ENCODE results near the gene GLI2.

GLI2 gene

DNA sequence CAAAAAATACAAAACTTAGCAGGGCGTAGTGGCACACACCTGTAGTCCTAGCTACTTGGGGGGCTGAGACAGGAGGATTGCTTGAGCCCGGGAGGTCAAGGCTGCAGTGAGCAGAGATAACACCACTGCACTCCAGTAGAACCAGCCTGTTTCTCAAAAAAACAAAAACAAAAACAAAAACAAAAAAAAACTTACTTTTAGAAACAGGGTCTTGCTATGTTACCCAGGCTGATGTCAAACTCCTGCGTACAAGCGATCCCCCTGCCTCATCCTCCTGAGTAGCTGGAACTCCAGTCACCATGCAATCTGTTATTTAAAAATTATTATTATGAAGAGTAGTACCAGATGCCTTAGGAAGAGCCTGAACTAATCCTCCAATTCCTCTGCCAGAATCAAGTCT lies 35.0 kb upstream of the GLI2 start:
- Histone ChIP-seq H3K36me3 (no peaks in the 10 kb centered on the region), H3K4me3 (no peak overlapping the region), H4K20me1 (no peaks in the 10 kb centered on the region), H3K9ac (no peak overlapping the region), H3K27me3 (no peaks in the 10 kb centered on the region), H3K4me1 (peaks cover 6% of the 10 kb centered on the region), H3K27ac (no peak overlapping the region), H3K4me2 (no peak overlapping the region), H3K9me3 (no peaks in the 10 kb centered on the region)
- no peak for TF ChIP-seq Cebpa-rat (IDR thresholded peaks at IDR 0.05)

DNA sequence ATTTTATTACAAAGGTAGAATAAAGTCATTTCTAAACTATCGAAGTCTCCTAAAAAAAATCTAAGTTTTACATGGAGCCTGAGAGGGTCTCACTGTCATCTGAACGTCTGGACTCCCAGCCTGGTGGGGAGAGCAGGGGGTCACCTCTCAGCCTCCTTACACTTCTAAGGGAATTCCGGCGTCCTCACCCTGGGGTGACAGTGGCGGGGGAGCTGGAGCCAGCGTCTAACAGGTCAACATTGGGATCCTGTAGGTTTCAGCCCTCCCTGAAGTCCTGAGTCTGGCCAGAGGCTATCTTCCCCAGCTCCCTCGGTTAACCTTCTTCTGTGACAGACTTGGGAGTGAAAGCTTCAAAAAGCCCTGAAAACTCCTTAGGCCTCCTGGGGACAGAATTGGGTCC lies 34.6 kb upstream of the GLI2 start:
- Histone ChIP-seq H3K27me3 (no peaks in the 10 kb centered on the region), H3K27ac (no peak overlapping the region), H3K4me2 (no peak overlapping the region), H3K4me1 (peaks cover 2% of the 10 kb centered on the region), H3K36me3 (no peaks in the 10 kb centered on the region), H3K9me3 (no peaks in the 10 kb centered on the region), H4K20me1 (no peaks in the 10 kb centered on the region), H3K9ac (no peak overlapping the region), H3K4me3 (no peak overlapping the region)
- no peak for TF ChIP-seq Cebpa-rat (IDR thresholded peaks at IDR 0.05)

DNA sequence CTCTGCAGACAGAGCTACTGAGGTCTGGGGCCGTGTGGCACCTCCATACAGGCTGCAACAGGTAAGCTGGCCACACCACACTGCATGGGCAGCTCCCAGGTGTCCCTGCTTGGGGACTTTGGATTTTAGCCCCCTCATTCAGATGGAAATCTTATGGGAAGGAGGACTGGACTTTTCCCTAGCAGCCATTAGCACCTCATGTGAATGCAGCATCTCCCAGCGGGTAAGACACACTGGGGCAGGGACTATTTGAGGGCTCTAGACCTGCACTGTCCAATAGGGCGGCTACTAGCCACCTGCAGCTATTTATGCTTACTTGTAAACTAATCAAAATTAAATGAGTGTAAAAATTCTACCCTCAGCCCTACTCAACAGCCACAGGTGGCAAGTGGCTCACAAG lies 34.2 kb upstream of the GLI2 start:
- no peaks in the 10 kb centered on the region for H4K20me1 ChIP-seq
- H3K36me3 ChIP-seq = no peaks in the 10 kb centered on the region
- no peak overlapping the region for H3K4me3 ChIP-seq
- no peaks in the 10 kb centered on the region for H3K9me3 ChIP-seq
- H3K27me3 ChIP-seq = no peaks in the 10 kb centered on the region
- H3K9ac ChIP-seq = no peak overlapping the region
- no peak overlapping the region for H3K27ac ChIP-seq
- H3K4me1 ChIP-seq = no peaks in the 10 kb centered on the region
- no peak for TF ChIP-seq Cebpa-rat (IDR thresholded peaks at IDR 0.05)
- H3K4me2 ChIP-seq = no peak overlapping the region

- Histone ChIP-seq H3K4me2 (no peak overlapping the region), H4K20me1 (no peaks in the 10 kb centered on the region), H3K36me3 (no peaks in the 10 kb centered on the region), H3K4me1 (no peaks in the 10 kb centered on the region), H3K27me3 (no peaks in the 10 kb centered on the region), H3K27ac (no peak overlapping the region), H3K9me3 (no peaks in the 10 kb centered on the region), H3K4me3 (no peak overlapping the region), H3K9ac (no peak overlapping the region)
- no peak for TF ChIP-seq Cebpa-rat (IDR thresholded peaks at IDR 0.05)
These were observed 33.6 kb upstream of the GLI2 start for GRCh38 chr2:120702061-120702460.

DNA sequence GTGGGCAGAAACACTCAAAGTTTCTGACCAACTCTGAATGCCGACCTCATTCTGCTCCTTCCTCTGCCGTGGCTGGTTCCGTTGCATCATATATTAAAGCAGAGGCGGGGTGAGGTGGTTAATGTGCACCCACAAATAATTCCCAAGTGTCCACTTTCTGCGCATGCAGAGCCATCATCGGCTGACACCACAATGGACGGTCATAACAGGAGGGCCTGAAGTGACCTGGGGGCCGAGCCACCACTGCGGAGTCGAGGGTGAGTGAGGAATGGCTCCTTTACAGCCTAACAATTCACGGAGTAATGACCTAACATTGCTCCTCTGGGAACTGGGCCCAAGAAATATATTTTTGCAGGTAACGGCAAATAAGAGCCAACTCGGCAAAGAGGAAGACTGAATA lies 32.9 kb upstream of the GLI2 start:
- Histone ChIP-seq H3K27me3 (no peaks in the 10 kb centered on the region), H3K4me3 (no peak overlapping the region), H3K4me1 (no peaks in the 10 kb centered on the region), H3K9me3 (no peaks in the 10 kb centered on the region), H3K27ac (no peak overlapping the region), H3K9ac (no peak overlapping the region), H4K20me1 (no peaks in the 10 kb centered on the region), H3K36me3 (no peaks in the 10 kb centered on the region), H3K4me2 (no peak overlapping the region)
- TF ChIP-seq Cebpa-rat (IDR thresholded peaks at IDR 0.05) = no peak

GRCh38 chr2:120703330-120703994 lies 32.2 kb upstream of the GLI2 start:
- Histone ChIP-seq H3K27ac (no peak overlapping the region), H3K27me3 (no peaks in the 10 kb centered on the region), H3K4me2 (no peak overlapping the region), H3K36me3 (no peaks in the 10 kb centered on the region), H3K4me1 (no peaks in the 10 kb centered on the region), H3K4me3 (no peak overlapping the region), H3K9ac (no peak overlapping the region), H4K20me1 (no peaks in the 10 kb centered on the region), H3K9me3 (no peaks in the 10 kb centered on the region)
- no peak for TF ChIP-seq Cebpa-rat (IDR thresholded peaks at IDR 0.05)

- H3K9ac ChIP-seq = no peak overlapping the region
- no peaks in the 10 kb centered on the region for H3K36me3 ChIP-seq
- H3K4me2 ChIP-seq = no peak overlapping the region
- no peaks in the 10 kb centered on the region for H4K20me1 ChIP-seq
- no peaks in the 10 kb centered on the region for H3K27me3 ChIP-seq
- no peaks in the 10 kb centered on the region for H3K4me1 ChIP-seq
- no peak for TF ChIP-seq Cebpa-rat (IDR thresholded peaks at IDR 0.05)
- no peak overlapping the region for H3K4me3 ChIP-seq
- H3K9me3 ChIP-seq = no peaks in the 10 kb centered on the region
- no peak overlapping the region for H3K27ac ChIP-seq
These were observed 31.0 kb upstream of the GLI2 start for GRCh38 chr2:120704696-120705095.

DNA sequence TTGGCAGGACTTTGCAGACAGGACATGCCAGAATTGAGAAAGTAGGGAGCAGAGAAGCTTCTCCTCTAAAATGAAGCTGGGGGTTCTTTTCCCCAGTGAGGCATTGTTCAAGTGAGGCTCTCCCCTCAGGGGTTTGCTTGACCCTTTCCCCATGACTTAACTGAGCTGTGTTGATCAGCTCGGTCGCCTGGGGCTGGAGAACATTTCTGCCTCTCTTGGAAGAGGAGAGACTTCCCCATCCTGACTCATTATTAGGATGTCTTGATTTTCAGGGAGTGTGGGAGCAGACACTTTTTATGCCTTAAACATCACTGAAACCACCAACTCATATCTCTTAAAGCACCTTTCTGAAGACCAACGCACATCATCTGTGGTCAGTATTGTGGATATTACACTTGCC lies 27.9 kb upstream of the GLI2 start:
- H3K4me2 ChIP-seq = no peak overlapping the region
- TF ChIP-seq Cebpa-rat (IDR thresholded peaks at IDR 0.05) = no peak

GRCh38 chr2:120708944-120709607 lies 26.6 kb upstream of the GLI2 start:
- H3K4me1 ChIP-seq = peaks cover 7% of the 10 kb centered on the region; the same call in 1 of the 2 replicates
- no peak overlapping the region for H3K27ac ChIP-seq
- H3K4me2 ChIP-seq = no peak overlapping the region
- H3K9me3 ChIP-seq = no peaks in the 10 kb centered on the region
- no peaks in the 10 kb centered on the region for H3K36me3 ChIP-seq
- H4K20me1 ChIP-seq = no peaks in the 10 kb centered on the region
- TF ChIP-seq Cebpa-rat (IDR thresholded peaks at IDR 0.05) = no peak
- H3K9ac ChIP-seq = no peak overlapping the region
- H3K27me3 ChIP-seq = no peaks in the 10 kb centered on the region
- H3K4me3 ChIP-seq = no peak overlapping the region

More for the DNA sequence above, 27.9 kb upstream of the GLI2 start:
- Histone ChIP-seq H3K36me3 (no peaks in the 10 kb centered on the region), H3K9me3 (no peaks in the 10 kb centered on the region), H3K4me1 (peaks cover 7% of the 10 kb centered on the region; the same call in 1 of the 2 replicates), H3K9ac (no peak overlapping the region), H3K27ac (no peak overlapping the region), H3K27me3 (no peaks in the 10 kb centered on the region), H4K20me1 (no peaks in the 10 kb centered on the region), H3K4me3 (no peak overlapping the region)

DNA sequence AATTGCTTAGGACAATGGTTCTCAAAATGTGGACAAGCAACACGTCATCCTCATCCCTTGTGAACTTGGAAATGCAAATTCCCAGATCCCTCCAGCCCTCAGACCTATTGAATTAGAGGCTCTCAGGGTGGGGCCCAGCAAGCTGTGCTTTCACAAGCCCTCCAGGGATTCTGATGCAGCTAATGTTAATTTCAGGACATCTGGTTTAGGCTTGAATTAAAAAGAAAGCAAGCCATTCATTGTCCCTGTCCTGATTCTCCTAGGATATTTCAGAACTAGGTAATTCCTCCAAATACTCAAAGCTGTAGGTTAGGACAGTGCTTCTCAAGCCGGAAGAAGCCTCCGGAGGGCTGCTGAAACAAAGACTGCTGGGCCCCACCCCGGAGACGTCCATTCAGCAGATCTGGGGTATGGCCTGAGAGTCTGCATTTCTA lies 26.0 kb upstream of the GLI2 start:
- Histone ChIP-seq H3K9me3 (no peaks in the 10 kb centered on the region), H3K4me3 (no peak overlapping the region), H3K4me1 (peaks cover 7% of the 10 kb centered on the region; the same call in 1 of the 2 replicates), H4K20me1 (no peaks in the 10 kb centered on the region), H3K9ac (no peak overlapping the region), H3K4me2 (no peak overlapping the region), H3K36me3 (no peaks in the 10 kb centered on the region), H3K27me3 (no peaks in the 10 kb centered on the region), H3K27ac (no peak overlapping the region)
- TF ChIP-seq Cebpa-rat (IDR thresholded peaks at IDR 0.05) = no peak
